GM21576 (cell line): ENCODE results near the gene LGR6.
"Not testable (repeated sequence)": the region's sequence is repeated elsewhere in the genome, so short reads cannot be mapped to it uniquely, and the experiment has no call there.

Experiments
- ATAC-seq: cut with Tn5 transposase; IDR thresholded peaks from one replicate; pipeline ENCODE4 v1.9.1; 2021; ENCODE audit warnings: mild to moderate bottlenecking, moderate library complexity; ENCODE audit not compliant: unreplicated experiment

Gene LGR6

GRCh38 chr1:202235003-202235660, 41.5 kb downstream of the LGR6 start:
- ATAC-seq, result no peak

- no peak for ATAC-seq
These were observed 42.5 kb downstream of the LGR6 start for GRCh38 chr1:202235856-202236837.

- peak; percentile 63 for ATAC-seq
These were observed 43.5 kb downstream of the LGR6 start for GRCh38 chr1:202237052-202237451.

GRCh38 chr1:202238914-202239313, 45.3 kb downstream of the LGR6 start:
- no peak for ATAC-seq

GRCh38 chr1:202240226-202240625, 46.6 kb downstream of the LGR6 start:
- not testable (repeated sequence) for ATAC-seq

- no peak for ATAC-seq
These were observed 47.4 kb downstream of the LGR6 start for GRCh38 chr1:202240956-202241355.

GRCh38 chr1:202241376-202242079, 47.9 kb downstream of the LGR6 start:
- ATAC-seq, result no peak

GRCh38 chr1:202242080-202242419, 48.5 kb downstream of the LGR6 start:
- ATAC-seq, result no peak

- no peak for ATAC-seq
These were observed 49.4 kb downstream of the LGR6 start for GRCh38 chr1:202243006-202243405.

- no peak for ATAC-seq
These were observed 51.3 kb downstream of the LGR6 start for GRCh38 chr1:202244841-202245261.

- no peak for ATAC-seq
These were observed 51.8 kb downstream of the LGR6 start for GRCh38 chr1:202245391-202245790.

- ATAC-seq, result no peak
These were observed 53.5 kb downstream of the LGR6 start for GRCh38 chr1:202247104-202247503.

- ATAC-seq, result no peak
These were observed 54.5 kb downstream of the LGR6 start for GRCh38 chr1:202247837-202248795.

- ATAC-seq, result no peak
These were observed 55.3 kb downstream of the LGR6 start for GRCh38 chr1:202248861-202249260.

- ATAC-seq, result no peak
These were observed 55.8 kb downstream of the LGR6 start for GRCh38 chr1:202249436-202249835.

GRCh38 chr1:202249846-202250245, 56.2 kb downstream of the LGR6 start:
- no peak for ATAC-seq

GRCh38 chr1:202250982-202251381, 57.4 kb downstream of the LGR6 start:
- no peak for ATAC-seq

- ATAC-seq, result no peak
These were observed 58.0 kb downstream of the LGR6 start for GRCh38 chr1:202251424-202252256.

- ATAC-seq, result no peak
These were observed 58.7 kb downstream of the LGR6 start for GRCh38 chr1:202252271-202252670.
